GM20000 (cell line): ENCODE data around the gene TACC2.

Experiments
- DNase-seq: peaks from one replicate; pipeline ENCODE4 v3.0.0; 2012; ENCODE audit warnings: low spot score
- TF ChIP-seq, protein P1 (sequence below): IDR thresholded peaks from 2 replicates; pipeline ENCODE4 v1.5.1; 2012; ENCODE audit warnings: mild to moderate bottlenecking, control low read depth; ENCODE audit errors: extremely low read depth, missing control alignments

TACC2 gene

DNA sequence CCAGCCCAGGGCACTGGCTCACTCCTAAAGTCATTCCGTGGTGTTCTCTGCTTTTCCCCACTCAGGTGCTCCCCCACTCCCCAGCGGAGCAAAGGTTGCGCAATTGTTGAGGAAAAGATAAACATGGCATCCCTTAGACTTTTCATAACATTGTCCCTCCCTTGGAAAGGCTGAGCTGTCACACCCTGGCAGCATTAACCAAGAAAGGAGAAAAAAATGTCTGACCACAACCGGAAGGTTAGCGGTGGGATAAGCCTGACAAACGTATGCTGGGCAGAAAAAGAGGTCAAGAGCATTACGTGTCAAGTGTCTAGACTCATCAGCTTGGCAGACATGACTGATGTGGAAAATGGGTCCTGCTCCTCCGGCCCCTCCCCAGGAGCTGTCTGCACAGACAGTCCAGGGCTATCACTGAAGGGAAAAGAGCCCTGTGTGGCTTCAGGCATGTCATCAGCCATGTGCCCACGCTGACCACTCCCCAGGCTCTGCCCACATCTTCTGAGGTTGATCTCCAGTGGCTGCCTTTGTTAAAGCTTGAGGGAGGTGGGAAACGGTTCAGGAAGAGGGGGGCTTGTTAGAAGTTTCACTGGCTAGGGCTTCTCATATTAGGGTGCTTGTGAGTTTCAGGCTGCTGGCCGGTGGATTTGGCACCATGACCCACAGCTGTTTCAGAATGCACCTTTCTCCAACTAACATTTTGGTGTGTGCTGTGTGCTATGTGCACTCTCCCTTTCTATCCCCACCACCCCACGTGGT, 312.3 kb downstream of the TACC2 start:
- TF ChIP-seq, protein P1, sequence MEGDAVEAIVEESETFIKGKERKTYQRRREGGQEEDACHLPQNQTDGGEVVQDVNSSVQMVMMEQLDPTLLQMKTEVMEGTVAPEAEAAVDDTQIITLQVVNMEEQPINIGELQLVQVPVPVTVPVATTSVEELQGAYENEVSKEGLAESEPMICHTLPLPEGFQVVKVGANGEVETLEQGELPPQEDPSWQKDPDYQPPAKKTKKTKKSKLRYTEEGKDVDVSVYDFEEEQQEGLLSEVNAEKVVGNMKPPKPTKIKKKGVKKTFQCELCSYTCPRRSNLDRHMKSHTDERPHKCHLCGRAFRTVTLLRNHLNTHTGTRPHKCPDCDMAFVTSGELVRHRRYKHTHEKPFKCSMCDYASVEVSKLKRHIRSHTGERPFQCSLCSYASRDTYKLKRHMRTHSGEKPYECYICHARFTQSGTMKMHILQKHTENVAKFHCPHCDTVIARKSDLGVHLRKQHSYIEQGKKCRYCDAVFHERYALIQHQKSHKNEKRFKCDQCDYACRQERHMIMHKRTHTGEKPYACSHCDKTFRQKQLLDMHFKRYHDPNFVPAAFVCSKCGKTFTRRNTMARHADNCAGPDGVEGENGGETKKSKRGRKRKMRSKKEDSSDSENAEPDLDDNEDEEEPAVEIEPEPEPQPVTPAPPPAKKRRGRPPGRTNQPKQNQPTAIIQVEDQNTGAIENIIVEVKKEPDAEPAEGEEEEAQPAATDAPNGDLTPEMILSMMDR, result no peak
- DNase-seq, result no peak

DNA sequence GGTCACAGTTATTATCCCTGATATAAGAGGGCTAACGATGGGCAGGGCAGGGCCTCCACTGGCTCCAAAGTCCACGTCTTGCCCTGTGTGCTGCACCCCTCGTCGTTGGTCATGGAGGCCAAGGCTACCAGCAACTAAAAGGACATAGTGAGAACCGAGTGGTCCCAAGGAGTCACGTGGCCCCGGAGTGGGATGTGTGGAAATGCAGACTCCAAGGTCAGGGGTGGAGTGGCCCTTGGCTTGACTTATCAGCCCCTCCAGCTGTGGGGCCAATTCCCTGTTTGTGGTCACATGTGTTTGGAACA, 312.8 kb downstream of the TACC2 start:
- no peak for DNase-seq
- TF ChIP-seq, protein P1, result no peak

GRCh38 chr10:122302315-122302714, 313.4 kb downstream of the TACC2 start:
- TF ChIP-seq, protein P1, result no peak
- DNase-seq, result no peak

GRCh38 chr10:122303271-122304053, 314.5 kb downstream of the TACC2 start:
- DNase-seq, result no peak
- TF ChIP-seq, protein P1, result no peak
